Activated effector memory CD4-positive, alpha-beta T cell treated with anti-CD3 and anti-CD28 coated beads, Interleukin-2, amount 50 U/mL, for 16 hours (primary cell): ENCODE results near the gene VPS35L.

Source experiments
- DNase-seq: peaks from one replicate; pipeline ENCODE4 v3.0.0-alpha.2; 2020

VPS35L gene

DNA sequence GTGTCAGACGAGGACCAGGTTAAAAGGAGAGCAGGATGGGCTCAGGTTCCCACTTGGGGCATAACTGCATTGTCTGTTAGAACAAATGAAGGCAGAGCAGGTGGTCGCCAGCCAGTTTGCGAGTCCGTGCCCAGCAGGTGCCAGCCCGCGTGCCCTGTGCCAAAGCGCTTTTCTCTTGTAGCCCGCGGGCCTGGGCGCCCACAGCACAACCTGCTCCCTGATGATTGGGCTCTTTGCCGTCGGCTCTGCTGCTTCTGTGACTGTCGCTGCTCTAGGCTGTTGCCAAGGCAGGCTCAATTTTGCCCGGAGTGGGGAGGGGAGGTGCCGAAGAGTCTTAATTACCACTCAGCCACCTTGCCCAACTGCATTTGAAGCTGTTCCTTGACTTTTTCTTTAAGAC, 141.5 kb downstream of the VPS35L start:
- no peak for DNase-seq

DNA sequence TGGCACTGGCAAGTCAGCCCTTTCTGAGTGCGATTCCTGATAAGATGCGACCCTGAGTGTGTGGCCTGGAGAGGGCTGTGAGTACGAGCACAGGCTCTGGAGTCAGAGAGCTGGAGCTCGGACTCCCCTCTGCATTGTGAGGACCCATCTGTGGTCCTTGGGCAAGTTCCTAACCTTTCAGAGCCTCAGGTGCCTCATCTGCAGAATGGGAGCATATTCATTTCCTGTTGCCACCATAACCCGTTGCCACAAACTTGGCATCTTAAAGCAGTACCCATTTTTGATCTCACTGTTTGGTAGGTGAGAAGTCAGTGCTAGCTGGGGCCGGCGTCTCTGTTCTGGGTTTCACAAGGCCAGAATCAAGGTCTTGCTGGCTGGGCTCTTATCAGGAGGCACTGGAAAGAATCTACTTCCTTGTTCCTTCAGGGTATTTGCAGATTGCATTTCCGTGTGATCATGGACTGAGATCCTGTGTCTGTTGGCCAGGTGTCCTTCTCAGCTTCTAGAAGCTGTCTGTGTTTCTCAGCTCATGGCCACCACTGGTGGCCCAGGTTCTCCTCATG, 142.3 kb downstream of the VPS35L start:
- no peak for DNase-seq

DNA sequence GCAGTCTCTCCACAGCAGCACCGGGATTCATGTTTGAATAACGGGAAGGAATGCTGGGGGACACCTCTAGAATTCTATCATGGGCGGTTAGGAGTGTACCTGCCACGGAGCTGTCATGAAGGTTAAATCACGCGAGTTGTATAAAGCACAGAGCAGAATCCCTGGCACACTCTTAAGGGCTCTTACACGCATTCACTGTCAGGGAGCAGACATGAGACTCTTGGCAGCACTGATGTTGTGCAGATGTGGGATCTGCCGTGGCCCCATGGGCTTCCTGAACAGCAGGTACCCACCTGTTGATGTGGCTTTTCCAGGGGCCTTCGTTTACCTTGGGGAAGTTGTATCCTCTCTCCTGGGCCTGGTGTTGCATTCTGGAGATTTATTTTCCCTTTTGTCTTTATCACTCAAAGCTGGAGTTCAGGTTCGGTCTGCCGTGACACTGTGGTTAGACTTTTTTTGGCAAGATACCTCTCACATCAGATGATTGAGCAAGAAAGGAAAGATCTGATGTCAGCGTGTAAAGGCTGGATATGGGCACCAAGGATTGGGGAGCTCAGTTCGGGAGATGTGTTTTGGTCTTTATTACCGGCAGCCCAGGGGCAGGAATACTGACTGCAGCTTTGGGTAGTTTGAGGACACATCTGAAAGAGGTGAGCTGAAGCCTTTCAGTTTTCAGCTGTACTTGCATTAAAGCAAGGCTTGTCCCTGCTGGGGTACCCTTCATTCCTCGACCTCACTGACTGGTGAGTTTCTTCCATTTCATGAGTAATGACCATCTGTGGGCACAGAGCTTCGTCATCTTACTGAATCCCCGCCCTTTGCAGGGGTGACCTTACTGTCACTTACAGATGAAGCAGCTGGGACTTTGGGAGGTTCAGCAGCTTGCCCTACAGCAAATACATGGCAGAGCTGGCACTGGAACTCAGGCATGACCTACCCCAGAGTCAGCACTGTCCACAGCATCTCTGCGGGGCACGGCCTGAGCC, 143.3 kb downstream of the VPS35L start:
- DNase-seq = no peak

DNA sequence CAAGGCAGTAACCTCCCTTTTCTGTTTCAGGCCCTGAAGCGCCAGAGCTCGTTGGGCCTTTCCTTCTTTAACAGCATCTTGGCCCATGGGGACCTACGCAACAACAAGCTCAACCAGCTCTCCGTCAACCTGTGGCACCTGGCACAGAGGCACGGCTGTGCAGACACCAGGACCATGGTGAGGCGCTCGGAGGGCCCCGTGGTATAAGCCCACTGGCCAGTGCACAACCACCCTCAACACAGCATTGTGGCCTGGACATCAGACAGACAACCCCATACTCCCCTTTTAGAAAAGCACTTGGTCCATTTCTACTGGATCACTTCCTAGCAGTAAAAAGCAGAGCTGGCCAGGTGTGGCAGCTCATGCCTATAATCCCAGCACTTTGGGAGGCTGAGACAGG, 144.0 kb downstream of the VPS35L start:
- DNase-seq = no peak

DNA sequence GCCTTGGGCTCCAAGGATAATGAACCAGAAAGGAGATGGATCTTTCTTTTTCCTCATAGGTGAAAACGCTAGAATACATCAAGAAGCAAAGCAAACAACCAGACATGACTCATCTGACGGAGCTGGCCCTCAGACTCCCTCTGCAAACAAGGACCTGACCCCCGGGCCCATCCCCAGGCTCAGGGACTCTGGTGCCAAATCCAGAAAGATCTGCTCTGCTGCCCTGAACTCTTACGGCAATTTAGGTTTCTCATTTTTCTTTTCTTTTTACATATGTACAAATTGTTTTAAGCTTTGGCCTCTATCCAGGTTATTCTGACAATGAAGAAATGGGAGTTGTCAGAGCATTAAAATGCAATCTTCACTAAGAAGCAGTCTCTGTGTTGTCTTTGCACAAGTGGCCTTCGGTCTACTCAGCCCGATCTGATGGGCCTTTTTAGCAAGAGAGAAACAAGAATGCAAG, 144.8 kb downstream of the VPS35L start:
- DNase-seq = no peak

DNA sequence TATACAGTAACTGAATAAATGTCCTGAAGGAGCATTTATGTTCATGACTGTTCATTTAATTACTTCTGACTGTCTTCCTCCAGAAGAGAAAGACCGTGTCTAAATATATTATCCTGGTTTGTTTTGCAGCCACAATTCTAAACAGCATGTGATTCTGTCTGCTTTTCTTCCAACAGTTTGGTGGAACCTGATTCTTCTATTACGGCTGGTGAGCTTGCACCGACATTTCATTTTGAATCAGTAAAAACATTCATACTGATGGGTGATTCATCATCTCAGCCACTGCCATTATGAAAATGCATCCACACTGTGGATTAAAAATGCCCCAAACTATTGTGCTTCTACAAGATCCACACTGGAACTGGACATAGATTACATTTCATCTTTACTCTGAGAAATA, 145.6 kb downstream of the VPS35L start:
- DNase-seq = no peak

DNA sequence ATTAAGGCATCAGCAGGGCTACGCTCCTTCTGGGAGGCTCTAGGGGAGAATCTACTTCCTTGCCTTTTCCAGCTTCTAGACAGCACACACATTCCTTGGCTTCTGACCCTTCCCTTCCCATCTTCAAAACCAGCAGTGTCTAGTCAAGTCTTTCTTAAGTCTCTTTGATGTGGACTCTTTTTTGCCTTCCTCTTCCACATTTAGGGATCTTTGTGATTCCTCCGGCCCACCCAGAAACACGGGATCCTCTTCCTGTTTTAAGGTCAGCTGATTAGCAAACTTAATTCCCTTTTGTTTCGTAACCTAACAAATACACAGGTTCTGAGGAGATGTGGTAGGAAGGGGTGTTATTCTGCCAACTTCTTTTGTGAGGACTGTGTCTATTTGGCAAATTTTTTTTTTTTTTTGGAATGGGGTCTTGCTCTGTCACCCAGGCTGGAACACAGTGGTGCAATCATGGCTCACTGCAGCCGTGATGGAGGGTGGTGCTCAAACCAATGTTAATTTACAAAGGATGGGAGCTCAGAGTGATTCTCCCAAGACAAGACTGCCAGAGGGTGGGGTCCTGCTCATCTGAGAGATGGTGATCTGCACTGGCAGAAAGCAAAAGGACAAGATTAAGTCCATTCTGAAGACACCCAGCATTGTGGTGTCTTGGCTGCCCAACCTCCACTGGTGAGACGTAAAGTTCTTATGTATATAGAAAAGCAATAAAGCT, 147.8 kb downstream of the VPS35L start:
- DNase-seq = no peak

DNA sequence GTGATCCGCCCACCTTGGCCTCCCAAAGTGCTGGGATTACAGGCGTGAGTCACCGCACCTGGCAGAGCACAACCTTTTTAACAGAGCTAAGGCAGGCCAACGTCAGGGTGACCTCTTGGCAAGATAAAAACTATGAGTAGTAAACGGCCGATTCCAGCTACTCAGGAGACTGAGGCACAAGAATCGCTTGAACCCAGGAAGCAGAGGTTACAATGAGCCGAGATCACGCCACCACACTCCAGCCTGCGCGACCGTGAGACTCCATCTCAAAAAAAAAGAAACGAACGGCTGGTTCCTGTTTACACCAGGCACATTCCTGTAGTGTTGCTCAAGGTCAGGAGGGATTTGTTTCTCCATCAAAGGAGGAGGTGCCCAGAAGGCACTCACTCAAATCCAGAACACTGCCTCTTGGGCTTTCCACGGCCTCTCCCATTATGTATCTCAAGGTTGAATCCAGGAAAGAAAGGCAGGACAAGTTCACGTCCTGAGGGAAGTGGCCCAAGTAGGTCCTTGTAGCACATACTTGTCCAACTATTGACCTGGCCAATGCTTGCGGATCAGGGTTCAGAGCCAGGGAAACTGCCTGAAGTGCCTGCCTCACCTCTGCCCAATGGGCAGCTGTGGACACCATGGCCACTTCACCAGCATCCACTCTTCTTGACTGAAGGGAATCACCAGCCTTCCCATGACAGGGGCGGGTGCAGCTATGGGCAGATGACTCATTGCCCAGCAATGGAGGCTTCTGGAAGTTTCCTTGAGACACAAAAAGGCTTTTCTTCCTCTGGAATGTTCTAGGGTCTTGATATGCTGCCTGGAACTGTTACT, 149.0 kb downstream of the VPS35L start:
- DNase-seq = no peak

DNA sequence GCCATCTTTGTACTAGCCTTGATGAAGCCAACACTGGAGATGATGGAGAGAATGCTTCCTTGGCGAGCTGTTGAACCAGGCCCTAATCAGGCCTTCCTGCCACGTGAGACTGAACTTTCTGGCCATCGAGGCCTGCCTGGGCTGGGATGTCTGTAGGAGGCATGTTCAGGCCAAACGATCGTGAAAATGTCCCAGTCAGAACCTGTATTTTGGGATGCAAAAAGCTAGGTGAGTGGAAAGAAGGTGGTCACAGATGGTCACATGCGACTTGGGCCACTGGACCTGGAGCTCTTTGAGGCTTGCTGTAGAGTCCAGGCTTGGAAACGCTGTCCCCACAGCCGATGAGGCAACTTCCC, 149.6 kb downstream of the VPS35L start:
- no peak for DNase-seq

DNA sequence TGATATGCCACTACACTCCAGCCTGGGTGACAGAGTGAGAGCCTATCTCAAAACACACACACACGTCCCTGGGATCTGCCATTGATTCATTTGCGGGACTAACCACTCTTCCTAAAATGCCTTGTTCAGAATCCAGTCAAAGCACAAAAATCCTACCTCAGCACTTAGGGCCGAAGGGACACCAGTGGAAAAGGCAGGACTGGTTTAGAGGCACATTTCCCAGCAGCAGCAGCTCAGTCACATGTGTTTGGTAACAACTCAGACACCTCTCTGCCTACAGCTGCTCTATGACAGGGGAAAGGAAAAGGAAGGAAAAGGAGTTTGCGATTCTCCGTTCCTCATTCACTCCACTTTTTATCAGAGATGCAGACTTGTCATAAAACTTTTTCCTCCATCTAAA, 150.3 kb downstream of the VPS35L start:
- DNase-seq = no peak

DNA sequence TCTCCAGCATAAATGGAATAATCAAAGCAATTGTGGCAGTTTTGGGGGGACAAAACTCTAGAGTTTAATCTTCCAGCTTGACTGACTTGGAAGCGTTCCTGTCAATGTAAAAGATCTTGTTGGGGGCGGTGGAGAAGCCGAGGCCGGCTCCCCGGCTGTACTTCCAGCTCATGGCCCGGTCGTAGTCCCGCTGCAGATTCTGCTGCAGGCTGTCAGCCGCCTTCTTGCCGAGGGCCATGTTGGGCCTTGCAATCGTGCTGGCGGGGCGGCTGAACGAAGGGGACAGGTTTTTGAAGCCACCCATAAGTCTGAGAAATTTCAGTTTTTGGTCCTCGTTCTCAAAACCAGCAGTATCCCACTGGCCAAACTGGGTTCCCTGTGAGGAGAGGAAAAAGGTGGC, 151.3 kb downstream of the VPS35L start:
- no peak for DNase-seq

DNA sequence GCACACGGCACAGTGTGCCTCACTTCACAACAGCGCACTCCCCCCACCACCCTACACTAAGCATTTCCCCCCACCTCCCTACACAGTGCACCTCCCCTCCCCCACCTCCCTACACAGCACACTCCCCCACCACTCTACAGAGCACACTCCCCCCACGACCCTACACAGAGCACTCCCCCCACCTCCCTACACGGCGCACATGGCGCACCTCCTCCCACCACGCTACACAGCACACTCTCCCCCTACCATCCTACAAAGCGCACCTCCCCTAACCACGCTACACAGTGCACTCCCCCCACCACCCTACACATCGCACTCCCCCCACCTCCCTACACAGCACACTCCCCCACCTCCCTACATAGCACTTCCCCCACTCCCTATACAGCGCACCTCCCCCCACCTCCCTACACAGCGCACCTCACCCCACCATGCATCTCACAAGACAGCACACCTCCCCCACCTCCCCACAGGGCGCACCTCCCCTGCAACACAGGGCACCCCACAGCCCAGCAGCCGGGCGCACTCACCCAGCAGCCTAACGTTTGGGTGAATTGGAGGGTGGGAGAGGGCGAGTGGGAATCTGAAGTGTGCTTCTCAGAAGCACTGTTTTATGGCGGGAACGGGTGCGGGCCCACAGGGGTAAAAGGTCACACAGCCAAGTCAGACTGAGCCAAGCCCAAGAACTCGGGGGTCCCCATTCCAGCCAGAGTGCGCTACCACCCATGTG, 152.2 kb downstream of the VPS35L start:
- DNase-seq = no peak

DNA sequence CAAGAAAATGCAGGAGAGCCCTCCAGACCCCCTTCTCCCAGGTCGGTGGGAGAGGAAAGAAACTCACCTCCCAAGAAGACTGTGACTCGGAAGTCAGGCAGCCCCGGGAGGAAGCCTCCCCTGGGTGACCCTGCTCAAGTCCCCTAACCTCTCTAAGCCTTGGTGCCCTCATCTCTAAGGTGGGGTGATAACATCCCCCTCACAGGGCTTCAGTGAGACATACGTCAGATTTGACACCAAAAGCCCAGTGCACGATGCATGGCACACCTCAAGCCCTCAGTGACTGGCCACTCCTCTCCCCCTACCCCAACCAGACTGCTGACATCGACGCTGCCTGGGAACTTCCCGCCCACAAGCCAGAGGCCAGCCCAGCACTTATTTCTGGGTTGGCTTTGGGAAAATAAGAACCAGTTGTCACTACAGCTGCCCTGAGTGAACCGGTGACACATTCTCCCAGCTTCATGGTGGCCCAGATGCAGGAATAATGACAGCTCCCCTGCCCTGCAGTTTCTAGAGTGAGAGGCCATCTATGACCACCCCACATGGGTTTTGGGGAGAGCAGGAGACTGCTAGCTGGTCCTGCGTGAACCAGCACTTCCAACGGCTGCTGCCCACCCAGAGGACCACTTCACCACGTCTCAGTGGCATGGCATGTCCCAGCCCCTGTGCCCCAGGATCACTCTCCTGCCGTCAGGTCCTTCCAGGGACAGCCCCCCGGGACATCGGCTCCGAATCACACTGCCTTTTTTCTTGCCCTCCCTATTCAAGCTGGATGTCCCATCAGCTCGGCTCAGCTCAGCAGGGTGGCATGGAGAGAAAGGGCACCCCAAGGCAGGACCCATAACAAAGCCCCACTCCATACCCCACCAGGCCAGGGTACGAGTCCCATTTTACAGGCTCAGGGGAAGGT, 153.0 kb downstream of the VPS35L start:
- DNase-seq = no peak

DNA sequence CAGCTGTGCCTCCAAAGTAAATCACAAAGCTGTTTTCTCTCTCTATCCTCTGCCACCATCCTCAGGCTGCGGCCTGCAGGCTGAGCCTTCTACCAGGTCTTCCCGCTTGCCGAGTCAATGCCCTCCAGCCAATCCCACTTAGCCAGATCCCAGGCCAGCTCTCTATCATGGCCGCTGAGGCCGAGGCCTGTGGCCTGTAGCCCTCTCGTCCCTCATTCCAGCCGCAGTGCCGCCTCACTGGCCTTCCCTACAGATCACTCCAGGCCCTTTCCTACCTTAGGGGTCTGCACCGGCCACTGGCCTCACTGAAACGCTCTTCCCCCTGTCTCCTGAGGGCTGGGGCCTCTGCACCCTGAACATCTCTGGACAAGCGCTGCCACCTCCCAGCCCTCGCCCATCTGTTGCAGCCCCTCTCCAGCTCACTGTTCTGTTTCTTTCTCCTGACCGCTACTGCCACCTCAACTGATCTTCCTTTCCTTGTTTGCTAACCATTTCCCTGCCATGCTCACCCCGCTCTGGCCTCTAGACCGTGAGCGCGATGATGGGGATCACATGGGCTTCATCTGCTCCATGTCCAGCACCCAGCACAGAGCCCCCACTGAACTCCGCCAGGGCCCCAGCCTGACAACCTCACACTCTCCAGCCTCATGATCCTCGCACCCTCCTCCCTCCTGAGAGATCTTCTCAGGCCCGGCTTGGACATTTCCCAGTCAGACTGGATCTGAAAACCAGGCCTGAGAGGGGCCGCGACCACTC, 154.1 kb downstream of the VPS35L start:
- DNase-seq = no peak

DNA sequence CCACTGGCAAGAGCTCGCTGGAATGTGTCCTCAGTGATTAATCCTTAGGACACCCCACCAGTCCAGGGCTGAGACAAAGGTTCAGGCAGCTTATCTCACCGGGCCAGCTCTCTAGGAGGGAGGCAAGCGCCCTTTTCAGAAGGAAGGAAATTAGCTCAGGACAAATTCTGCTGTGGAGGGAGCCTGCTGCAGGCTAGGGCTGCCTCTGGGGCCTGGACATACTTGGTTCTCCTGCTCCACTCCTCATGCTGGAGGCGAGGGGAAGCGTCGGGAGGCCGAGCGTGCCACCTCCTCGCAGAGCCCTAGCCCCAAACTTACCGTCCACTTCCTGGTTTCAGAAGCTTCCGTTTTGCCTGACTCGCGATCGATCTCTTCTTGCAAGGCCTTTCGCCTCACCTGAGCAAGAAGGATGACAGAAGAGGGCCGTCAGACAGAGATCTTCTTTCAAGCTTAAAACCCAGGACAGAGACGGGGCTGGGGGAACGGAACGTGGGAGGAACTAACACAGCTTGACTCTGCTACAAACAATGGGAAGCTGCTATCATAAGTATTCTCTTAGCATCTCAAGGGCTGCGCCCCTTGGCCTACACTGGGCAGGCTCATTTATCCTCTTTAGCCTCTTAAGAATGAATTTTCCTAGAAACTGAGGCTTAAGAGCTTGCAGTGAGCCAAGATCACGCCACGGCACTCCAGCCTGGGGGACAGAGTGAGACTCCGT, 154.8 kb downstream of the VPS35L start:
- DNase-seq = no peak

DNA sequence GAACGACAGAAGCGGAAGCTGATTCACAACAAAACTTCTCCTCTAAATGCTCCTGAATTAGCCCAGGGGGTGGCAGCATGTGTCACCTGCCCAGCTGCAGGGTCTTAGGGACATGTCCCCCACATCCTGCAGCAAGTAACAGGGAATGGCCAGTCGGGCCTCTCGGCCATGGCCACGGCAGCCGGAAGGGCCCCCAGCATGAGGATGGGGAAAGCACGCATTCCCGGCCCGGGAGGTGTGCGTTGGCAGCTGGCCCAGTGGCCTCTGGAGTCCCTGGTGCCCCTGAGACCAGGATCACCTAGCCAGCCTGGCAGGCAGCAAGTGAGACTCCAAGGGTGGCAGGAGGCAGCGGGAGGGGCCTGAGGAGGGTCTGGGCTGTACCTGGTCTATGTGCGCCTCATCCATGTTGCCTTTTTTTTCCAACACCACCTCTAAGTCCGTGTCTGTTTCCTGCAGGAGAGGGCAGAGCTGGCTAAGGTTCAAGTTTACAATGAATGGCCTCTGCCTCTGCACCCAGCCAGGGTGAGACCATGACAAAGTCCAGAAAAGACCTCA, 155.6 kb downstream of the VPS35L start:
- DNase-seq = no peak

DNA sequence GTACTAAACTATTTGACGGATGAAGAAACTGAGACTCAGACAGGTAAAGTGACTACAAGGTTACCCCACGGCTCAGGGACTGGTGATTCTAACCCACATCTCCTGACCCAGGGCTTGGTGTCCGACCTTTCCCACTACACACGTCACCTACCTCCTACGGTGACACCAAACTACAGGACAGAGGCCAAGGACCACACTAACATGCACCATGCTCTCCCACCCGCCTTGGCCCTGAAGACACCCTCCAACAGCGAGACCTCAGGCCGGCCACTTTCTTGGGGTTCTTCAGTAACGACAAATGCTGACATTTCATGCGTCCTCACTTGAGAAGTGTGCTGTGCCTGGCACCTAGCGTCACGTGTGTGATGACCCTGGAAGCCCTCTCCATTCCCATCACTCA, 156.1 kb downstream of the VPS35L start:
- no peak for DNase-seq

DNA sequence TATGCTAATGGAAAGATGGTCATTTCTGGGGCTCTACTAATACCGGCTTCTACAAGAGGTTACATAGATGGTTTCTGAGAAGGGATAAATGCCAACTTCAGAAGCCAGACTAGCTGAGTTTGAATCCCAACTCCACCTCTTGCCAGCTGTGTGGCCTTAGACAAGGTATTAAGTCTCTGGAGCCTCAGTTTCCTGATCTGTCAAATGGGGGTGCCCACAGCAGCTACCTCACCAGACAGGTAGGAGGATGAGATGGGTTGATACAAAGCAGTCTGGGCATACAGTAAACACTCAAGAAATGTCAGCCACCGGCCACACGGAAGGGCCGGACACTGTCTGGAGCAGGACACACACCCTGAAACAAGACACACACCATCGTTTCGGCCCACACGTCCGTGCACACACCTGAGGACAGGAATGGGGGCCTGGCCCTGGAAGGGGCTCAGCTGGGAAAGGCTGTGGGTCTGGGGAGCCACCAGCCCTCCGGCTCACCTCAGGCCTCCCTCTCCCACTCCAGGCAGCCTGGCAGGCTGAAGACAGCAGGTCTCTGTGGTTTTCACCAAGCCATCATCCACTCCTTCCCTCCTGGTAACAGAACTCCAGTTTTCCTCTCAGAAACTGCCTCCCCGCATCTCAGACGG, 157.0 kb downstream of the VPS35L start:
- no peak for DNase-seq

DNA sequence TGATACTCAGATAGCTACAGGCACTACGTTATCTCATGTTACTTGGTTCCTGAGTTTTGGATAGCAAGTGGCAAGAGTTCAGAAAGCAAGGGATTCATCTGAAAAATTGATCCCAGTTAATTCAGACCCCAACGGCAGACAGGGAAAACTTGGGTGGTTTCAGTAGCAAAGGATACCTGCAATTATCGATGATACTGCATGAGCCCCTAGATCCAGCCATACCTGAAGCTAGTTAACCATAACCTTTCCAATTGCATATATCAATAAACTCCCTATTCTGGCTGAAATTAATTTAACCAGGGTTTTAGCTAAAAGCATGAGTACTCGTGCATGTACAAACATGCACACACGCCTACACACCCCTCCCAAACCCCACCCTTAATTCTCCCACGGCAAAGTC, 158.2 kb downstream of the VPS35L start:
- DNase-seq = no peak
